GM12878 (cell line): ENCODE results near the gene HEXIM1. TPM values are rescaled to one million over a fixed set of nuclear protein-coding genes. Genes with fewer than 3 reads are reported as not detected.

Source experiments
- ATAC-seq: fragments of 200-7000 bp; cut with Tn5 transposase; 3 replicates; pipeline ENCODE4 v1.9.1; 2020; ENCODE audit warnings: mild to moderate bottlenecking, moderate library complexity
- BruUV-seq: library from RNA; stranded (reverse); fragments of 400-500 nt; replicated peaks from 2 replicates; lab custom pipeline; 2021; lab: Mats Ljungman, UMichigan
- CTCF ChIA-PET: fragments of 300-600 bp; sonication (Branson Sonifier 250); formaldehyde crosslinking; extraction: SDS; loops from one replicate; lab custom pipeline; 2021; ENCODE audit warnings: inconsistent platforms; lab: Yijun Ruan, JAX
- POLR2A ChIA-PET: fragments of 350-600 bp; formaldehyde crosslinking; extraction: SDS; loops from one replicate; lab custom pipeline; 2021; ENCODE audit warnings: inconsistent platforms; lab: Charles Lee
- RAD21 ChIA-PET: fragments of 300-600 bp; sonication (Branson Sonifier 250); formaldehyde crosslinking; loops from one replicate; lab custom pipeline; 2023; ENCODE audit warnings: antibody characterized with exemption; ENCODE audit not compliant: unreplicated experiment; lab: Charles Lee
- SMC1A ChIA-PET: fragments of 300-600 bp; sonication (Branson Sonifier 250); formaldehyde crosslinking; loops from one replicate; lab custom pipeline; 2023; ENCODE audit not compliant: unreplicated experiment, uncharacterized antibody; lab: Charles Lee
- DNase-seq: peaks from one replicate; pipeline ENCODE4 v3.0.0-alpha.2; 2011; ENCODE audit warnings: low read depth, low spot score
- FAIRE-seq: peaks from 3 replicates; lab custom pipeline; 2011; peaks lifted over from hg19 to GRCh38; lab: Jason Lieb, UNC
- H2AFZ ChIP-seq: 2 replicates; pipeline ENCODE4 v1.6.0; 2011; ENCODE audit warnings: low read depth, low read length, control low read depth; ENCODE audit not compliant: control insufficient read depth
- H3K27ac ChIP-seq: 2 replicates; pipeline ENCODE4 v1.5.1; 2011; ENCODE audit warnings: control low read depth; ENCODE audit not compliant: control insufficient read depth, insufficient read depth
- H3K27me3 ChIP-seq, 2 experiments: replicated peaks in 1 of 2; 2 replicates each; pipeline versions ENCODE4 v1.6.0 to v1.6.1; 2011; ENCODE audit warnings: low read length in 1 of 2; ENCODE audit not compliant: control insufficient read depth in 2 of 2, insufficient read depth in 2 of 2
- H3K36me3 ChIP-seq, 2 experiments: 2 replicates each; pipeline ENCODE4 v1.5.1; 2011; ENCODE audit warnings: low read length in 1 of 2; ENCODE audit not compliant: control insufficient read depth in 2 of 2, insufficient read depth in 2 of 2
- H3K4me1 ChIP-seq: 2 replicates; pipeline ENCODE4 v1.6.1; 2011; ENCODE audit warnings: mild to moderate bottlenecking, low read length, moderate library complexity, mixed read lengths; ENCODE audit not compliant: control insufficient read depth, insufficient read depth
- H3K4me2 ChIP-seq: 2 replicates; pipeline ENCODE4 v1.6.0; 2011; ENCODE audit warnings: control low read depth; ENCODE audit not compliant: control insufficient read depth, insufficient read depth
- H3K4me3 ChIP-seq: fragments of 200-600 bp; sonication (generic); 2 replicates; pipeline ENCODE4 v1.5.1; 2016
- H3K79me2 ChIP-seq: 2 replicates; pipeline ENCODE4 v1.6.0; 2011; ENCODE audit warnings: low read length; ENCODE audit not compliant: control insufficient read depth, insufficient read depth
- H3K9ac ChIP-seq: 2 replicates; pipeline ENCODE4 v1.8.0; 2011; ENCODE audit warnings: low read length, control low read depth, mixed read lengths; ENCODE audit not compliant: control insufficient read depth, insufficient read depth
- H3K9me3 ChIP-seq: replicated peaks from 3 replicates; pipeline ENCODE4 v1.5.1; 2011; ENCODE audit warnings: mild to moderate bottlenecking, low read length; ENCODE audit not compliant: control insufficient read depth, insufficient read depth
- H4K20me1 ChIP-seq: 2 replicates; pipeline ENCODE4 v1.6.0; 2011; ENCODE audit not compliant: control insufficient read depth, insufficient read depth
- BCL11A ChIP-seq: IDR thresholded peaks from 2 replicates; pipeline ENCODE4 v1.6.1; 2011; ENCODE audit warnings: low read depth, low read length
- CHD1 ChIP-seq: IDR thresholded peaks from 2 replicates; pipeline ENCODE4 v1.6.1; 2012; ENCODE audit warnings: low read depth, low read length, improper control_type of control experiment
- E4F1 ChIP-seq: fragments of 450-650 bp; IDR thresholded peaks from 2 replicates; pipeline ENCODE4 v1.6.1; 2018; ENCODE audit warnings: borderline replicate concordance, mild to moderate bottlenecking; ENCODE audit not compliant: partially characterized antibody
- STAT1 ChIP-seq: fragments of 450-650 bp; conservative IDR thresholded peaks from 2 replicates; pipeline ENCODE4 v1.6.1; 2014; ENCODE audit warnings: antibody characterized with exemption, mild to moderate bottlenecking
- WGBS: methylation state at CpG from one replicate; pipeline ENCODE4 v1.1.6; 2016; ENCODE audit warnings: low lambda C conversion rate; ENCODE audit not compliant: insufficient replicate concordance, insufficient coverage; ENCODE audit errors: missing lambda C conversion rate; 5-methylcytosine and 5-hydroxymethylcytosine counted together
- in situ Hi-C: fragments of 300-500 bp; cut with MboI; formaldehyde crosslinking; loops from 9 replicates; pipeline ENCODE4 v1.14.3; 2018; ENCODE audit warnings: mixed read lengths
- intact Hi-C: fragments of 100-400 bp; cut with micrococcal nuclease; formaldehyde crosslinking; loops from one replicate; pipeline ENCODE4 v1.14.2; 2022; ENCODE audit not compliant: unreplicated experiment
- polyA plus RNA-seq, 11 experiments: library from polyadenylated mRNA; depleted of rRNA in 4 of 11; unstranded in 6 of 11; stranded (reverse) in 5 of 11; fragments of >200 nt; fragmentation: Nextera tagmentation in 4 of 11; fragmentation: Illumina TruSeq in 1 of 11; extraction: Ambion mirVana in 4 of 11; extraction: Trizol in 1 of 11; gene quantifications; 1 replicate in 1 of 11; 2 replicates in 10 of 11; pipeline versions ENCODE4 v1.2.1 to v1.2.3, GENCODE V29; 2011 to 2016; ENCODE audit warnings: inconsistent platforms in 2 of 11, missing spikeins in 2 of 11, low read depth in 1 of 11
- total RNA-seq, 4 experiments: library from RNA; depleted of rRNA in 3 of 4; stranded (reverse); fragments of >200 nt in 3 of 4; fragmentation: Illumina TruSeq in 1 of 4; extraction: Trizol in 1 of 4; gene quantifications; 2 replicates each; pipeline versions ENCODE4 v1.2.1 to v1.2.3, GENCODE V29; 2013 to 2021
- TF ChIP-seq, protein P1 (sequence below): fragments of 150-350 bp; IDR thresholded peaks from 2 replicates; pipeline ENCODE4 v1.6.1; 2016; ENCODE audit warnings: low read depth, low read length

Gene HEXIM1
- total and polyA plus RNA-seq, 10 of the 15 experiments (the other 5 are each of a cell fraction or from before 2014, with no cell fraction given) = 1.9 to 24.1 (median 9.0) TPM

- Histone ChIP-seq H3K36me3 (no peaks in the 10 kb centered on the region), H3K4me2 (no peak overlapping the region), H3K27me3 (no peaks in the 10 kb centered on the region), H2AFZ (no peak overlapping the region), H3K4me3 (no peak overlapping the region), H4K20me1 (no peaks in the 10 kb centered on the region), H3K27ac (no peak overlapping the region; the same call in 1 of the 2 replicates), H3K79me2 (no peaks in the 10 kb centered on the region), H3K9ac (no peak overlapping the region), H3K9me3 (no peaks in the 10 kb centered on the region), H3K4me1 (peaks cover 7% of the 10 kb centered on the region; the same call in 1 of the 2 replicates)
- SMC1A ChIA-PET = no interaction called here
- WGBS = 74% methylated on average over 20 of the region's 20 CpGs
- no TSS peak for BruUV-seq
- in situ Hi-C loops (no loop called here), intact Hi-C loops (no loop called here)
- POLR2A ChIA-PET = interaction anchor here (1.6 kb wide), 1 partner anchor 10 kb away, joined by 4 read pairs; the partner anchor contains the start of gene HEXIM2
- CTCF ChIA-PET = interaction anchor here (2.1 to 4.7 kb wide), 4 partner anchors 12 to 36 kb away, joined by 5 to 19 read pairs (median 18); partner anchors contain the start of genes ACBD4 and HEXIM1
- no peak for TF ChIP-seq STAT1
- no peak for TF ChIP-seq E4F1
- TF ChIP-seq, protein P1, sequence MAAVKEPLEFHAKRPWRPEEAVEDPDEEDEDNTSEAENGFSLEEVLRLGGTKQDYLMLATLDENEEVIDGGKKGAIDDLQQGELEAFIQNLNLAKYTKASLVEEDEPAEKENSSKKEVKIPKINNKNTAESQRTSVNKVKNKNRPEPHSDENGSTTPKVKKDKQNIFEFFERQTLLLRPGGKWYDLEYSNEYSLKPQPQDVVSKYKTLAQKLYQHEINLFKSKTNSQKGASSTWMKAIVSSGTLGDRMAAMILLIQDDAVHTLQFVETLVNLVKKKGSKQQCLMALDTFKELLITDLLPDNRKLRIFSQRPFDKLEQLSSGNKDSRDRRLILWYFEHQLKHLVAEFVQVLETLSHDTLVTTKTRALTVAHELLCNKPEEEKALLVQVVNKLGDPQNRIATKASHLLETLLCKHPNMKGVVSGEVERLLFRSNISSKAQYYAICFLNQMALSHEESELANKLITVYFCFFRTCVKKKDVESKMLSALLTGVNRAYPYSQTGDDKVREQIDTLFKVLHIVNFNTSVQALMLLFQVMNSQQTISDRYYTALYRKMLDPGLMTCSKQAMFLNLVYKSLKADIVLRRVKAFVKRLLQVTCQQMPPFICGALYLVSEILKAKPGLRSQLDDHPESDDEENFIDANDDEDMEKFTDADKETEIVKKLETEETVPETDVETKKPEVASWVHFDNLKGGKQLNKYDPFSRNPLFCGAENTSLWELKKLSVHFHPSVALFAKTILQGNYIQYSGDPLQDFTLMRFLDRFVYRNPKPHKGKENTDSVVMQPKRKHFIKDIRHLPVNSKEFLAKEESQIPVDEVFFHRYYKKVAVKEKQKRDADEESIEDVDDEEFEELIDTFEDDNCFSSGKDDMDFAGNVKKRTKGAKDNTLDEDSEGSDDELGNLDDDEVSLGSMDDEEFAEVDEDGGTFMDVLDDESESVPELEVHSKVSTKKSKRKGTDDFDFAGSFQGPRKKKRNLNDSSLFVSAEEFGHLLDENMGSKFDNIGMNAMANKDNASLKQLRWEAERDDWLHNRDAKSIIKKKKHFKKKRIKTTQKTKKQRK = no peak
- TF ChIP-seq BCL11A = no peak
- TF ChIP-seq CHD1 = no peak
- RAD21 ChIA-PET = interaction anchor here (0.6 to 0.9 kb wide), 2 partner anchors 10 to 39 kb away, joined by 3 read pairs; partner anchors contain the start of gene HEXIM2
- ATAC-seq = no peak
- no peak for DNase-seq
- no peak for FAIRE-seq
These were observed 23.3 kb downstream of the HEXIM1 start for GRCh38 chr17:45171338-45172231.
